Loucy (cell line): ENCODE data around the gene NR1H2.

Experiments
- EZH2phosphoT487 ChIP-seq: fragments of 200-600 bp; IDR thresholded peaks from 2 replicates; pipeline ENCODE4 v1.6.1; 2018; ENCODE audit warnings: antibody characterized with exemption, mild to moderate bottlenecking, moderate library complexity, borderline replicate concordance
- TF ChIP-seq, protein P1 (sequence below): fragments of 200-600 bp; sonication (generic); conservative IDR thresholded peaks from 2 replicates; pipeline ENCODE4 v1.5.1; 2014; ENCODE audit warnings: mild to moderate bottlenecking, antibody characterized with exemption, low read length

DNA sequence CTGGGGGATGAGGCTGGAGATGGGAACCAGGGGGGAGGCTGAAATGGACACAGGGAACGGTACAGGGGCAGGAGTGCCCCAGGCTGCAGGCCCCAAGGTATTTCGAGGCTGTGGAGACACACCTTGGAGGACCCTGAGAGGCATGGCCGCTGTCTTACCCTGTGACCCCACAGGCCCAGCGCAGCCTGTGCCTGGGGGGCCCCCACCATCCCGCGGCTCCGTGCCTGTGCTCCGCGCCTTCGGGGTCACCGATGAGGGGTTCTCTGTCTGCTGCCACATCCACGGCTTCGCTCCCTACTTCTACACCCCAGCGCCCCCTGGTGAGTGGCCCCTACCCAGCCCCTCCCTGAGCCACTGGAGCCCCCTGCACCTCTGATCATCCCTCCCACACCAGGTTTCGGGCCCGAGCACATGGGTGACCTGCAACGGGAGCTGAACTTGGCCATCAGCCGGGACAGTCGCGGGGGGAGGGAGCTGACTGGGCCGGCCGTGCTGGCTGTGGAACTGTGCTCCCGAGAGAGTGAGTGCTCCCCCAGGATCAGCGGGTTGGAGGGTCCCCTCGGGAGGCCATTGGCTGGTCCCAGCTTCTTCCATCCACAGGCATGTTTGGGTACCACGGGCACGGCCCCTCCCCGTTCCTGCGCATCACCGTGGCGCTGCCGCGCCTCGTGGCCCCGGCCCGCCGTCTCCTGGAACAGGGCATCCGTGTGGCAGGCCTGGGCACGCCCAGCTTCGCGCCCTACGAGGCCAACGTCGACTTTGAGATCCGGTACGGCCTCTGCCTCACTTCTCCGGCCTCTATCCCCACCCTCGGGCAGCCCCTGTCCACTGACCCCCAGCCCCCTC, 25.6 kb downstream of the NR1H2 start:
- TF ChIP-seq, protein P1, sequence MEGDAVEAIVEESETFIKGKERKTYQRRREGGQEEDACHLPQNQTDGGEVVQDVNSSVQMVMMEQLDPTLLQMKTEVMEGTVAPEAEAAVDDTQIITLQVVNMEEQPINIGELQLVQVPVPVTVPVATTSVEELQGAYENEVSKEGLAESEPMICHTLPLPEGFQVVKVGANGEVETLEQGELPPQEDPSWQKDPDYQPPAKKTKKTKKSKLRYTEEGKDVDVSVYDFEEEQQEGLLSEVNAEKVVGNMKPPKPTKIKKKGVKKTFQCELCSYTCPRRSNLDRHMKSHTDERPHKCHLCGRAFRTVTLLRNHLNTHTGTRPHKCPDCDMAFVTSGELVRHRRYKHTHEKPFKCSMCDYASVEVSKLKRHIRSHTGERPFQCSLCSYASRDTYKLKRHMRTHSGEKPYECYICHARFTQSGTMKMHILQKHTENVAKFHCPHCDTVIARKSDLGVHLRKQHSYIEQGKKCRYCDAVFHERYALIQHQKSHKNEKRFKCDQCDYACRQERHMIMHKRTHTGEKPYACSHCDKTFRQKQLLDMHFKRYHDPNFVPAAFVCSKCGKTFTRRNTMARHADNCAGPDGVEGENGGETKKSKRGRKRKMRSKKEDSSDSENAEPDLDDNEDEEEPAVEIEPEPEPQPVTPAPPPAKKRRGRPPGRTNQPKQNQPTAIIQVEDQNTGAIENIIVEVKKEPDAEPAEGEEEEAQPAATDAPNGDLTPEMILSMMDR, result 0 out of 2 replicates have a peak, but pooled peaks have one; percentile 10
- no peak for TF ChIP-seq EZH2phosphoT487
